Type B pancreatic cell (in vitro differentiated cells): ENCODE data around the gene NMRK1. TPM values are rescaled to one million over a fixed set of nuclear protein-coding genes. Genes with fewer than 3 reads are reported as not detected.

Experiments used
- DNase-seq: peaks from one replicate; pipeline ENCODE4 v3.0.0; 2021; ENCODE audit warnings: mixed read lengths; ENCODE audit not compliant: unreplicated experiment; ENCODE audit errors: extremely low spot score
- H3K27ac Mint-ChIP-seq: 2 replicates; pipeline ENCODE4 v1.8.0; 2021; ENCODE audit warnings: mild to moderate bottlenecking, mixed read lengths
- H3K27me3 Mint-ChIP-seq: 2 replicates; pipeline ENCODE4 v1.8.0; 2021; ENCODE audit warnings: mixed read lengths
- H3K36me3 Mint-ChIP-seq: 2 replicates; pipeline ENCODE4 v1.8.0; 2021; ENCODE audit warnings: mixed read lengths
- H3K4me1 Mint-ChIP-seq: one replicate; pipeline ENCODE4 v1.8.0; 2021; ENCODE audit warnings: mixed read lengths; ENCODE audit not compliant: unreplicated experiment
- H3K4me3 Mint-ChIP-seq: 2 replicates; pipeline ENCODE4 v1.8.0; 2021; ENCODE audit warnings: mild to moderate bottlenecking, mixed read lengths
- H3K9me3 Mint-ChIP-seq: 2 replicates; pipeline ENCODE4 v1.8.0; 2021; ENCODE audit warnings: mixed read lengths
- CTCF ChIP-seq: fragments of 200-600 bp; sonication (generic); conservative IDR thresholded peaks from 2 replicates; pipeline ENCODE4 v1.5.0; 2021; ENCODE audit warnings: antibody characterized with exemption, mild to moderate bottlenecking
- total RNA-seq: library from RNA; stranded (reverse); gene quantifications from 2 replicates; pipeline ENCODE4 v1.2.1, GENCODE V29; 2021; ENCODE audit warnings: low replicate concordance

Gene NMRK1
- total RNA-seq, 1 donor from 2014 or later = 7.5 TPM

- DNase-seq = no peak
- TF ChIP-seq CTCF = no peak
- H3K4me3 Mint-ChIP-seq = no peak overlapping the region
- H3K36me3 Mint-ChIP-seq = no peaks in the 10 kb centered on the region
- no peaks in the 10 kb centered on the region for H3K9me3 Mint-ChIP-seq
- no peak overlapping the region for H3K27ac Mint-ChIP-seq
- no peaks in the 10 kb centered on the region for H3K27me3 Mint-ChIP-seq
- H3K4me1 Mint-ChIP-seq = peaks cover 5% of the 10 kb centered on the region
Measured at GRCh38 chr9:75102177-75102790, 14.3 kb upstream of the NMRK1 start.

- H3K4me1 Mint-ChIP-seq = peaks cover 5% of the 10 kb centered on the region
- no peak for TF ChIP-seq CTCF
- no peaks in the 10 kb centered on the region for H3K36me3 Mint-ChIP-seq
- no peaks in the 10 kb centered on the region for H3K27me3 Mint-ChIP-seq
- DNase-seq = no peak
- H3K9me3 Mint-ChIP-seq = no peaks in the 10 kb centered on the region
- no peak overlapping the region for H3K4me3 Mint-ChIP-seq
- no peak overlapping the region for H3K27ac Mint-ChIP-seq
Measured at GRCh38 chr9:75101004-75101588, 13.1 kb upstream of the NMRK1 start.

GRCh38 chr9:75096796-75097195 is 8.8 kb upstream of the NMRK1 start:
- Mint-ChIP-seq H3K9me3 (no peaks in the 10 kb centered on the region), H3K4me3 (no peak overlapping the region), H3K27ac (no peak overlapping the region), H3K4me1 (peaks cover 13% of the 10 kb centered on the region), H3K27me3 (no peaks in the 10 kb centered on the region), H3K36me3 (peaks cover 5% of the 10 kb centered on the region)
- DNase-seq = no peak
- TF ChIP-seq CTCF = no peak

GRCh38 chr9:75092766-75093165 is 4.8 kb upstream of the NMRK1 start:
- H3K27me3 Mint-ChIP-seq = no peaks in the 10 kb centered on the region
- no peak for TF ChIP-seq CTCF
- peaks cover 5% of the 10 kb centered on the region for H3K36me3 Mint-ChIP-seq
- no peak overlapping the region for H3K27ac Mint-ChIP-seq
- H3K9me3 Mint-ChIP-seq = no peaks in the 10 kb centered on the region
- peaks cover 21% of the 10 kb centered on the region for H3K4me1 Mint-ChIP-seq
- DNase-seq = no peak
- H3K4me3 Mint-ChIP-seq = no peak overlapping the region

DNA sequence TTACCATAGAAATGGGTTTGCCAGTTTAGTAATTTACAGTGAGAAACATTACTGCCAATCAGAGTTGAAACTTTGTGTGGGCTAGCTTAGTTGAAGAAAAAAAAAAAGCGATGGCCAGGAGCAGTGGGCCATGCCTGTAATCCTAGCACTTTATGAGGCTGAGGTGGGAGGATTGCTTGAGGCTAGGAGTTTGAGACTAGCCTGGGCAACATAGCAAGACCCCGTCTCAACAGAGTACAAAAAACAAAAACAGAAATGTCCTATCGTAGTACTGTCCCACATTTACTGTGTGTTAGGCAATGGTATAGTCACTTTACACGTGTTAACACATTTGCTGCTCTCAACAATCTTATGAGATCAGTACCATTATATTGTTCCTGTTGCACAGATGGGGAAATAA is 2.6 kb upstream of the NMRK1 start:
- Mint-ChIP-seq H3K9me3 (no peaks in the 10 kb centered on the region), H3K4me1 (peaks cover 33% of the 10 kb centered on the region), H3K36me3 (peaks cover 5% of the 10 kb centered on the region), H3K4me3 (peak overlapping the region; percentile 100), H3K27ac (no peak overlapping the region), H3K27me3 (no peaks in the 10 kb centered on the region)
- no peak for DNase-seq
- no peak for TF ChIP-seq CTCF
